ENCODE results near the gene MAP1S.

The MAP1S gene

DNA sequence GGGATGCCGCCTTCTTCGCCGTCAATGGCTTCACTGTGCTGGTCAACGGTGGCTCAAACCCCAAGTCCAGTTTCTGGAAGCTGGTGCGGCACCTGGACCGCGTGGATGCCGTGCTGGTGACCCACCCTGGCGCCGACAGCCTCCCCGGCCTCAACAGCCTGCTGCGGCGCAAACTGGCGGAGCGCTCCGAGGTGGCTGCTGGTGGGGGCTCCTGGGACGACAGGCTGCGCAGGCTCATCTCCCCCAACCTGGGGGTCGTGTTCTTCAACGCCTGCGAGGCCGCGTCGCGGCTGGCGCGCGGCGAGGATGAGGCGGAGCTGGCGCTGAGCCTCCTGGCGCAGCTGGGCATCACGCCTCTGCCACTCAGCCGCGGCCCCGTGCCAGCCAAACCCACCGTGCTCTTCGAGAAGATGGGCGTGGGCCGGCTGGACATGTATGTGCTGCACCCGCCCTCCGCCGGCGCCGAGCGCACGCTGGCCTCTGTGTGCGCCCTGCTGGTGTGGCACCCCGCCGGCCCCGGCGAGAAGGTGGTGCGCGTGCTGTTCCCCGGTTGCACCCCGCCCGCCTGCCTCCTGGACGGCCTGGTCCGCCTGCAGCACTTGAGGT, 7.0 kb downstream of the MAP1S start:
- TF ChIP-seq EZH2phosphoT487 (IDR thresholded peaks at IDR 0.05; ENCODE audit: low read length) (no peak), EZH2 (optimal IDR thresholded peaks at IDR 0.05; ENCODE audit: low read depth, low read length) (no peak)
- TF ChIP-seq, protein P1, sequence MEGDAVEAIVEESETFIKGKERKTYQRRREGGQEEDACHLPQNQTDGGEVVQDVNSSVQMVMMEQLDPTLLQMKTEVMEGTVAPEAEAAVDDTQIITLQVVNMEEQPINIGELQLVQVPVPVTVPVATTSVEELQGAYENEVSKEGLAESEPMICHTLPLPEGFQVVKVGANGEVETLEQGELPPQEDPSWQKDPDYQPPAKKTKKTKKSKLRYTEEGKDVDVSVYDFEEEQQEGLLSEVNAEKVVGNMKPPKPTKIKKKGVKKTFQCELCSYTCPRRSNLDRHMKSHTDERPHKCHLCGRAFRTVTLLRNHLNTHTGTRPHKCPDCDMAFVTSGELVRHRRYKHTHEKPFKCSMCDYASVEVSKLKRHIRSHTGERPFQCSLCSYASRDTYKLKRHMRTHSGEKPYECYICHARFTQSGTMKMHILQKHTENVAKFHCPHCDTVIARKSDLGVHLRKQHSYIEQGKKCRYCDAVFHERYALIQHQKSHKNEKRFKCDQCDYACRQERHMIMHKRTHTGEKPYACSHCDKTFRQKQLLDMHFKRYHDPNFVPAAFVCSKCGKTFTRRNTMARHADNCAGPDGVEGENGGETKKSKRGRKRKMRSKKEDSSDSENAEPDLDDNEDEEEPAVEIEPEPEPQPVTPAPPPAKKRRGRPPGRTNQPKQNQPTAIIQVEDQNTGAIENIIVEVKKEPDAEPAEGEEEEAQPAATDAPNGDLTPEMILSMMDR (IDR thresholded peaks at IDR 0.05; ENCODE audit: low read length): no peak
- Histone ChIP-seq H3K4me3 (ENCODE audit: low read length) (no peak overlapping the region), H4K20me1 (ENCODE audit: insufficient read depth, low read length) (no peaks in the 10 kb centered on the region), H2AFZ (ENCODE audit: low read length) (no peak overlapping the region), H3K9me3 (replicated peaks; ENCODE audit: insufficient read depth, low read length) (no peaks in the 10 kb centered on the region), H3F3A (ENCODE audit: insufficient read depth, low read length) (no peaks in the 10 kb centered on the region), H3K27ac (ENCODE audit: low read length) (no peak overlapping the region), H3K9me2 (replicated peaks; ENCODE audit: insufficient read depth, low read length) (no peaks in the 10 kb centered on the region), H3K27me3 (replicated peaks; ENCODE audit: insufficient read depth, low read length) (no peaks in the 10 kb centered on the region), H3K79me2 (ENCODE audit: low read length) (no peaks in the 10 kb centered on the region; the same call in 1 of the 2 replicates), H3K4me2 (ENCODE audit: low read depth, low read length) (no peak overlapping the region), H3K4me1 (ENCODE audit: low read length) (no peaks in the 10 kb centered on the region), H3K36me3 (replicated peaks; ENCODE audit: insufficient read depth, low read length) (no peaks in the 10 kb centered on the region), H3K9ac (ENCODE audit: low read length) (no peak overlapping the region)
- DNase-seq: no peak

DNA sequence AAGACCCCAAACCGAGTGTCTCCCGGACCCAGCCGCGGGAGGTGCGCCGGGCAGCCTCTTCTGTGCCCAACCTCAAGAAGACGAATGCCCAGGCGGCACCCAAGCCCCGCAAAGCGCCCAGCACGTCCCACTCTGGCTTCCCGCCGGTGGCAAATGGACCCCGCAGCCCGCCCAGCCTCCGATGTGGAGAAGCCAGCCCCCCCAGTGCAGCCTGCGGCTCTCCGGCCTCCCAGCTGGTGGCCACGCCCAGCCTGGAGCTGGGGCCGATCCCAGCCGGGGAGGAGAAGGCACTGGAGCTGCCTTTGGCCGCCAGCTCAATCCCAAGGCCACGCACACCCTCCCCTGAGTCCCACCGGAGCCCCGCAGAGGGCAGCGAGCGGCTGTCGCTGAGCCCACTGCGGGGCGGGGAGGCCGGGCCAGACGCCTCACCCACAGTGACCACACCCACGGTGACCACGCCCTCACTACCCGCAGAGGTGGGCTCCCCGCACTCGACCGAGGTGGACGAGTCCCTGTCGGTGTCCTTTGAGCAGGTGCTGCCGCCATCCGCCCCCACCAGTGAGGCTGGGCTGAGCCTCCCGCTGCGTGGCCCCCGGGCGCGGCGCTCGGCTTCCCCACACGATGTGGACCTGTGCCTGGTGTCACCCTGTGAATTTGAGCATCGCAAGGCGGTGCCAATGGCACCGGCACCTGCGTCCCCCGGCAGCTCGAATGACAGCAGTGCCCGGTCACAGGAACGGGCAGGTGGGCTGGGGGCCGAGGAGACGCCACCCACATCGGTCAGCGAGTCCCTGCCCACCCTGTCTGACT, 7.9 kb downstream of the MAP1S start:
- no peak overlapping the region for H2AFZ ChIP-seq (ENCODE audit: low read length)
- no peak overlapping the region for H3K27ac ChIP-seq (ENCODE audit: low read length)
- no peaks in the 10 kb centered on the region for H3K9me2 ChIP-seq (replicated peaks; ENCODE audit: insufficient read depth, low read length)
- H3K36me3 ChIP-seq (replicated peaks; ENCODE audit: insufficient read depth, low read length): no peaks in the 10 kb centered on the region
- no peak overlapping the region for H3K9ac ChIP-seq (ENCODE audit: low read length)
- no peaks in the 10 kb centered on the region for H3K4me1 ChIP-seq (ENCODE audit: low read length)
- H3K79me2 ChIP-seq (ENCODE audit: low read length): no peaks in the 10 kb centered on the region
- H3K4me3 ChIP-seq (ENCODE audit: low read length): no peak overlapping the region
- no peaks in the 10 kb centered on the region for H3K9me3 ChIP-seq (replicated peaks; ENCODE audit: insufficient read depth, low read length)
- H3K27me3 ChIP-seq (replicated peaks; ENCODE audit: insufficient read depth, low read length): no peaks in the 10 kb centered on the region
- H4K20me1 ChIP-seq (ENCODE audit: insufficient read depth, low read length): no peaks in the 10 kb centered on the region
- TF ChIP-seq, protein P1 (IDR thresholded peaks at IDR 0.05; ENCODE audit: low read length): no peak
- DNase-seq: no peak
- no peaks in the 10 kb centered on the region for H3F3A ChIP-seq (ENCODE audit: insufficient read depth, low read length)
- no peak overlapping the region for H3K4me2 ChIP-seq (ENCODE audit: low read depth, low read length)

DNA sequence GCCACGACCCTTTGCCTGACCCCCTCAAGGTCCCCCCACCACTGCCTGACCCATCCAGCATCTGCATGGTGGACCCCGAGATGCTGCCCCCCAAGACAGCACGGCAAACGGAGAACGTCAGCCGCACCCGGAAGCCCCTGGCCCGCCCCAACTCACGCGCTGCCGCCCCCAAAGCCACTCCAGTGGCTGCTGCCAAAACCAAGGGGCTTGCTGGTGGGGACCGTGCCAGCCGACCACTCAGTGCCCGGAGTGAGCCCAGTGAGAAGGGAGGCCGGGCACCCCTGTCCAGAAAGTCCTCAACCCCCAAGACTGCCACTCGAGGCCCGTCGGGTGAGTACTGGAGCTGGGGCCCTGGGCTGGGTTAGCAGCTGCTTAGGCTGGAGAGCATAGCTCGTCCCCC, 8.6 kb downstream of the MAP1S start:
- Histone ChIP-seq H4K20me1 (ENCODE audit: insufficient read depth, low read length) (no peaks in the 10 kb centered on the region), H3K9me3 (replicated peaks; ENCODE audit: insufficient read depth, low read length) (no peaks in the 10 kb centered on the region), H3K4me3 (ENCODE audit: low read length) (no peak overlapping the region), H3K27me3 (replicated peaks; ENCODE audit: insufficient read depth, low read length) (no peaks in the 10 kb centered on the region), H3K9ac (ENCODE audit: low read length) (no peak overlapping the region), H3K27ac (ENCODE audit: low read length) (no peak overlapping the region), H3K4me2 (ENCODE audit: low read depth, low read length) (no peak overlapping the region), H3F3A (ENCODE audit: insufficient read depth, low read length) (no peaks in the 10 kb centered on the region), H3K79me2 (ENCODE audit: low read length) (no peaks in the 10 kb centered on the region), H3K9me2 (replicated peaks; ENCODE audit: insufficient read depth, low read length) (no peaks in the 10 kb centered on the region), H3K4me1 (ENCODE audit: low read length) (no peaks in the 10 kb centered on the region), H3K36me3 (replicated peaks; ENCODE audit: insufficient read depth, low read length) (no peaks in the 10 kb centered on the region), H2AFZ (ENCODE audit: low read length) (no peak overlapping the region)
- TF ChIP-seq EZH2phosphoT487 (IDR thresholded peaks at IDR 0.05; ENCODE audit: low read length) (no peak), EZH2 (optimal IDR thresholded peaks at IDR 0.05; ENCODE audit: low read depth, low read length) (no peak)
- TF ChIP-seq, protein P1 (IDR thresholded peaks at IDR 0.05; ENCODE audit: low read length): no peak
- no peak for DNase-seq
